ENCODE measurements around the gene TGFBRAP1. TPM values are rescaled to one million over a fixed set of nuclear protein-coding genes. Genes with fewer than 3 reads are reported as not detected.

TGFBRAP1 gene, protein sequence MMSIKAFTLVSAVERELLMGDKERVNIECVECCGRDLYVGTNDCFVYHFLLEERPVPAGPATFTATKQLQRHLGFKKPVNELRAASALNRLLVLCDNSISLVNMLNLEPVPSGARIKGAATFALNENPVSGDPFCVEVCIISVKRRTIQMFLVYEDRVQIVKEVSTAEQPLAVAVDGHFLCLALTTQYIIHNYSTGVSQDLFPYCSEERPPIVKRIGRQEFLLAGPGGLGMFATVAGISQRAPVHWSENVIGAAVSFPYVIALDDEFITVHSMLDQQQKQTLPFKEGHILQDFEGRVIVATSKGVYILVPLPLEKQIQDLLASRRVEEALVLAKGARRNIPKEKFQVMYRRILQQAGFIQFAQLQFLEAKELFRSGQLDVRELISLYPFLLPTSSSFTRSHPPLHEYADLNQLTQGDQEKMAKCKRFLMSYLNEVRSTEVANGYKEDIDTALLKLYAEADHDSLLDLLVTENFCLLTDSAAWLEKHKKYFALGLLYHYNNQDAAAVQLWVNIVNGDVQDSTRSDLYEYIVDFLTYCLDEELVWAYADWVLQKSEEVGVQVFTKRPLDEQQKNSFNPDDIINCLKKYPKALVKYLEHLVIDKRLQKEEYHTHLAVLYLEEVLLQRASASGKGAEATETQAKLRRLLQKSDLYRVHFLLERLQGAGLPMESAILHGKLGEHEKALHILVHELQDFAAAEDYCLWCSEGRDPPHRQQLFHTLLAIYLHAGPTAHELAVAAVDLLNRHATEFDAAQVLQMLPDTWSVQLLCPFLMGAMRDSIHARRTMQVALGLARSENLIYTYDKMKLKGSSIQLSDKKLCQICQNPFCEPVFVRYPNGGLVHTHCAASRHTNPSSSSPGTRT
- 10 to 100 TPM; 13.8 to 21.5 TPM for total RNA-seq

DNA sequence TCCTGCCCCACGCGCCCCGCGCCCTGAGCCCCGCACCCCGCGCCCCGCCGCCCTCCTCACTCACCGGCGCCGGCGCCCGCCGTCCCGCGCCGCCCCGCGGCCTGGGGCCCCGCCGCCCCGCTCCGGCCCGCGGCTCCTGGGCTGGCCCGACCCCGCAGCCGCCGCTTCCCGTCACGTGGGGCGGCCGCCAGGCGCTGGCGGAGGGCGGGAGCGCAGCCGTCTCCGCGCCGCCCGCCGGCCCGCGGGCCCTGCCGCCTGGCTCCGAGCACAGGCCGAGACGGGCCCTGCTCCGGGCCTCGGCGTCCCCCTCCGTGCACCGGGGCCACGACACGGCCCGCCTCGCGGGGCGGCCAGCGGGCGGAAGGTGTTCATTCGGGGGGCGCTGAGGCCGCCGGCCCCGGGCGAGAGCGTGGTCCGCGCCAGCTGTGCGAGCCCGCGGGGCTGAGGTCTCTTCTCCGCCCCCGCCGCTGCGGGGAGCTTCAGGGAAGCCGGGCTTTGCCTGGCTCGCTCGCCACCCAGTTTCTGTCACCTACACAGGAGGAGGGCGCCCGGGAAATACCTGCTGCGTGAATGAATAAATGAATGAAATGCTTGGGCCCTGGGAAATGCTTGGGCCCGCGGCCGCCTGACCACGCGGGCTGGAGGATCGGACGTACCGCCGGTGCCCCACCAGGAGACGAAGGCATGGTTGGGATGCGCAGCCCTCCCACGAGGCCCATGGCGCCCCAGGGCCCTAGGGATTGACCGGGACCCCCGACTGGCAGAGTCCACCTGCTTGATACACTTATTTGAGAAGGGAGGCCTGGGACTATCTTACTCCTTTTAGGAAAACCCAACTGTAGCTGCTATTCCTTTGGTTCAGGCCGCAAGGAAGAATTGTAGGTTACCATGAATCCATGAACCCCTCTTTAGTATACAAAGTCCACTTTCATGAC lies at the start of gene TGFBRAP1:
Gene TGFBRAP1, minus strand, starts transcription at position 175 of the 935 bp plus-strand sequence. CDS start 21,434 bp downstream, outside the sequence.
- DNase-seq (peak; percentile 68 to 76), ATAC-seq (replicated peaks in 1 of 2) (peak; percentile 91 to 95)
- H3K27ac Mint-ChIP-seq, result peak within 1 kb of the TSS; percentile 96
- peaks cover 51% of the 10 kb centered on the region for H3K4me1 Mint-ChIP-seq (ENCODE audit: low read depth)
- no peaks in the 10 kb centered on the region for H3K9me3 Mint-ChIP-seq
- H3K36me3 Mint-ChIP-seq (ENCODE audit: insufficient read depth in 2 of 2), result peaks cover 0 to 2% of the 10 kb centered on the region in 2 donors
- peak within 1 kb of the TSS; percentile 91 to 98 for H3K4me3 Mint-ChIP-seq
- no peaks in the 10 kb centered on the region for H3K27me3 Mint-ChIP-seq (ENCODE audit: low read depth)

DNA sequence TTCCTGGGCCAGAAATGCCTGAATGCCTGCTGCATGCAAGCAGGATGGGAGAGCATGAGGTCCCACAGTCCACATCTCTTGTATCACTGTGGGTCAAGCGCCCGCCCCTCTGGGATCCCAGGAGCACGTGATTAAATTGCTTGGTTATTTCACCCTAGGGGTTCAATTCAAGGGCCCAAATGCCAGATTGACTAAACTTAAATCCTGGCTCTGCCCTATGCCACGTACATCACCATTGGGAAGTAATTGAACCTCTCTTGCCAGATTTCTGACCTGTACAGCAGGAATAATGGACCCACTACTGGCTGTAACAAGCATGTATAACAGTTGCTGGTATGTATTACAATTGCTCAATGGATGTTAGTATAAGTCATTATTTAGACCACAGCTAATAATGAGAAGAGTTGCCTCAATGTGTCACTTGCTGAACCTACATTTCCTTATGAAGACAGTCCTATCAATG lies 49.4 kb upstream of the TGFBRAP1 start:
- H3K27me3 Mint-ChIP-seq (ENCODE audit: low read depth), result no peaks in the 10 kb centered on the region
- no peaks in the 10 kb centered on the region for H3K9me3 Mint-ChIP-seq
- H3K4me1 Mint-ChIP-seq (ENCODE audit: low read depth), result peaks cover 4% of the 10 kb centered on the region
- no peak overlapping the region for H3K4me3 Mint-ChIP-seq
- no peak overlapping the region for H3K27ac Mint-ChIP-seq
- H3K36me3 Mint-ChIP-seq (ENCODE audit: insufficient read depth in 2 of 2), result no peaks in the 10 kb centered on the region
- DNase-seq, result no peak
- no peak for ATAC-seq (replicated peaks in 1 of 2)

DNA sequence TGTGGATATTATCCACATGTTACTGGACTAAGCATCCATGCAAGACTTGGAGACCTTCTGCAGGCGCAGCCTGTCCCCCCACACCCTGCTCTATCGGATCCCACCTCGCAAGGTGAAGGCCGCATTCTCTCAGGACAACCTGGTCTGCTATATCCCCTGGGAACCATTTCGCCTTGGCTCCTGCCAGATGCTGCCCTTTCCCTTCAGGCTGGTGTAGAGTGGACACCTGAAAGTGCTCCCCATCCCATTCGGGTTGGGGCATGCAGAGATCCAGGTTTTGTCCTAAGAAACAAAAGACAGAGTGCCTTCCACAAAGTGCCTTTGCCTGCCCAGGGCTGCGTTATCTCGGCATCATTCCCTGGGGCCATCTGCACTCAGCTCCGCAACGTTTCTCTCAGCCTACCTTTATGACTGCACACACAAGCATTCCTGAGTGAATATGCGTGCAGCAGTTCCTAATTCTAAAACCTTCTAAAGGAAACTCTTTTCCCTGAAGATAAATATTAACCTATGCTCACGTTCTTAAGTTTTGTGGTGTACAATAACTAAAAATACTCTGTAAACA lies 48.8 kb upstream of the TGFBRAP1 start:
- no peaks in the 10 kb centered on the region for H3K27me3 Mint-ChIP-seq (ENCODE audit: low read depth)
- H3K4me3 Mint-ChIP-seq, result no peak overlapping the region
- no peaks in the 10 kb centered on the region for H3K36me3 Mint-ChIP-seq (ENCODE audit: insufficient read depth in 2 of 2)
- ATAC-seq (replicated peaks in 1 of 2), result no peak
- peaks cover 10% of the 10 kb centered on the region for H3K4me1 Mint-ChIP-seq (ENCODE audit: low read depth)
- H3K9me3 Mint-ChIP-seq, result no peaks in the 10 kb centered on the region
- no peak overlapping the region for H3K27ac Mint-ChIP-seq
- no peak for DNase-seq

DNA sequence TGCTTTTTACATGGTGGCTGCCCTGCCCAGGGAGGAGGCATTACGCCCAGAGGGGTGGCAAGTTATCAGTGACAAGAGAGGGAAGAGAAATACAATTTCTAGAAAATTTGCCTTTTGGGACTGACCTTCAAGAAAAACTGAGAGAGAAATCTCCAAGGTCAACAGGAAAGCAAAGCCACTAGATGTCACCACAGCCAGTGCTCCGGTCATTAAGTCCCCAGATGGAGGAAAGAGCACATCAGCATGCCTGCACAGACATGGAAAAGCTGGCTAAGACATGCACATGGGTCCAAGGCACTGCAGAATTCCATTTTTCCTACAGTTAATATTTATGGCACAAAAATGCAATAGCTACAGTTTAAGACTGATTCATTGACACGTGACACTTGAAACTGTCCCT lies 48.3 kb upstream of the TGFBRAP1 start:
- ATAC-seq (replicated peaks in 1 of 2) (no peak), DNase-seq (no peak)
- Mint-ChIP-seq H3K36me3 (ENCODE audit: insufficient read depth in 2 of 2) (peaks cover 0 to under 1% of the 10 kb centered on the region in 2 donors), H3K9me3 (no peaks in the 10 kb centered on the region), H3K4me1 (ENCODE audit: low read depth) (peaks cover 10% of the 10 kb centered on the region), H3K27ac (no peak overlapping the region), H3K4me3 (no peak overlapping the region), H3K27me3 (ENCODE audit: low read depth) (no peaks in the 10 kb centered on the region)

DNA sequence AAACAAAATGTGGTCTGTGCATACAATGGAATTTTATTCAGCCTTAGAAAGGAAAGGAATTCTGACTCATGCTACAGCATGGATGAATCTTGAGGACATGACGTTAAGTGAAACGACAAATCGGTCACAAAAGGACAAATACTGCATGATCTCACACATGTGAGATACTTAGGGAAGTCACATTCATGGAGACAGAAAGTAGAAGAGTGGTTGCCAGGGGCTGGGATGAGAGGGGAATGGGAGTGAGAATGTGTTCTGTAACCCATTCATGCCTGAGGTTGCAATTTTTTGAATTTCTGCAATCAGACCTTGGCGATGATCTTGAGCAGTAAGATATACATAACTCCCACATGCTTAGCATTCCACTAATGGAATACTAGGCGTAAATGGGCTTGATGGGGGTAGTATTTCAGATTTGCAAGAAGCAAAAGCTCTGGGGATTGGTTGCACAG lies 47.3 kb upstream of the TGFBRAP1 start:
- H3K4me3 Mint-ChIP-seq, result no peak overlapping the region
- peaks cover 0 to 2% of the 10 kb centered on the region in 2 donors for H3K36me3 Mint-ChIP-seq (ENCODE audit: insufficient read depth in 2 of 2)
- H3K27me3 Mint-ChIP-seq (ENCODE audit: low read depth), result no peaks in the 10 kb centered on the region
- H3K4me1 Mint-ChIP-seq (ENCODE audit: low read depth), result peaks cover 10% of the 10 kb centered on the region
- ATAC-seq (replicated peaks in 1 of 2) (no peak), DNase-seq (no peak)
- no peaks in the 10 kb centered on the region for H3K9me3 Mint-ChIP-seq
- H3K27ac Mint-ChIP-seq, result no peak overlapping the region

- peaks cover 0 to 2% of the 10 kb centered on the region in 2 donors for H3K36me3 Mint-ChIP-seq (ENCODE audit: insufficient read depth in 2 of 2)
- H3K4me1 Mint-ChIP-seq (ENCODE audit: low read depth), result peaks cover 10% of the 10 kb centered on the region
- DNase-seq (no peak), ATAC-seq (replicated peaks in 1 of 2) (no peak)
- H3K27me3 Mint-ChIP-seq (ENCODE audit: low read depth), result no peaks in the 10 kb centered on the region
- no peak overlapping the region for H3K4me3 Mint-ChIP-seq
- H3K9me3 Mint-ChIP-seq, result no peaks in the 10 kb centered on the region
- no peak overlapping the region for H3K27ac Mint-ChIP-seq
Measured at GRCh38 chr2:105376010-105376409, 46.5 kb upstream of the TGFBRAP1 start.

GRCh38 chr2:105375001-105375561 lies 45.5 kb upstream of the TGFBRAP1 start:
- H3K27ac Mint-ChIP-seq, result no peak overlapping the region
- H3K4me1 Mint-ChIP-seq (ENCODE audit: low read depth), result peaks cover 15% of the 10 kb centered on the region
- no peaks in the 10 kb centered on the region for H3K9me3 Mint-ChIP-seq
- no peak overlapping the region for H3K4me3 Mint-ChIP-seq
- H3K36me3 Mint-ChIP-seq (ENCODE audit: insufficient read depth in 2 of 2), result peaks cover 0 to 2% of the 10 kb centered on the region in 2 donors
- no peaks in the 10 kb centered on the region for H3K27me3 Mint-ChIP-seq (ENCODE audit: low read depth)
- no peak for DNase-seq
- no peak for ATAC-seq (replicated peaks in 1 of 2)

DNA sequence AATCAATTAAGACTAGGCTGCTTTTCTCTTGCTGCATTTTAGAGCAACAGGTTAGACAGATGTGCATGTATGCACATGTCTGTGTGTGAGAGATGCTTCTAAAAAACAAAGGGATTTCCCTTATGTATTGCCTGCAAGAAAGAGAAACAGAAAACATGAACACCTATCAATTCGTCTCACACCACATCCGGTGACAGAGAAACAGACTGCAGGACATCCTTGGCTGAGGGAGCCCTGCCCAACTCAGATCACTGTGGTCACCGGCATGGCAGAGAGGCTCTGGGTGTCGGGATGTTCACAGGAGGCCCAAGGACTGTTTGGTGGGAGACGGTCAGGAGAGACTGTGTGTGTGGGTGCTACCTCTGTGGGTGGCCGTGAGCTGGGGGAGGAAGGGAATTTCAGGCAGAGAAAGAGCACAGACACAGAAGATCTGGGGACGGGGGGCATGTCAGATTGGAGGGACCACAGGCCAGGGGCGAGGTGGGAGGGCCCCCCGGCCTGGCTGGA lies 44.4 kb upstream of the TGFBRAP1 start:
- Mint-ChIP-seq H3K27me3 (ENCODE audit: low read depth) (no peaks in the 10 kb centered on the region), H3K27ac (peak overlapping the region; percentile 92), H3K36me3 (ENCODE audit: insufficient read depth in 2 of 2) (peaks cover 0 to 2% of the 10 kb centered on the region in 2 donors), H3K4me1 (ENCODE audit: low read depth) (peaks cover 21% of the 10 kb centered on the region), H3K4me3 (peak overlapping the region; percentile 72 to 78), H3K9me3 (no peaks in the 10 kb centered on the region)
- peak; percentile 10 to 42 for DNase-seq
- peak; percentile 46 to 75 for ATAC-seq (replicated peaks in 1 of 2)

- no peak overlapping the region for H3K27ac Mint-ChIP-seq
- DNase-seq, result no peak
- H3K9me3 Mint-ChIP-seq, result no peaks in the 10 kb centered on the region
- no peaks in the 10 kb centered on the region for H3K27me3 Mint-ChIP-seq (ENCODE audit: low read depth)
- peak overlapping the region in 1 of 2 donors; percentile 78 for H3K4me3 Mint-ChIP-seq
- H3K36me3 Mint-ChIP-seq (ENCODE audit: insufficient read depth in 2 of 2), result peaks cover 0 to 2% of the 10 kb centered on the region in 2 donors
- no peak for ATAC-seq (replicated peaks in 1 of 2)
- peaks cover 21% of the 10 kb centered on the region for H3K4me1 Mint-ChIP-seq (ENCODE audit: low read depth)
Measured at GRCh38 chr2:105373344-105373781, 43.8 kb upstream of the TGFBRAP1 start.

- peaks cover 21% of the 10 kb centered on the region for H3K4me1 Mint-ChIP-seq (ENCODE audit: low read depth)
- H3K27me3 Mint-ChIP-seq (ENCODE audit: low read depth), result no peaks in the 10 kb centered on the region
- DNase-seq, result no peak
- H3K36me3 Mint-ChIP-seq (ENCODE audit: insufficient read depth in 2 of 2), result peaks cover 0 to 2% of the 10 kb centered on the region in 2 donors
- no peaks in the 10 kb centered on the region for H3K9me3 Mint-ChIP-seq
- no peak overlapping the region for H3K4me3 Mint-ChIP-seq
- no peak for ATAC-seq (replicated peaks in 1 of 2)
- H3K27ac Mint-ChIP-seq, result no peak overlapping the region
Measured at GRCh38 chr2:105371810-105372209, 42.3 kb upstream of the TGFBRAP1 start.

DNA sequence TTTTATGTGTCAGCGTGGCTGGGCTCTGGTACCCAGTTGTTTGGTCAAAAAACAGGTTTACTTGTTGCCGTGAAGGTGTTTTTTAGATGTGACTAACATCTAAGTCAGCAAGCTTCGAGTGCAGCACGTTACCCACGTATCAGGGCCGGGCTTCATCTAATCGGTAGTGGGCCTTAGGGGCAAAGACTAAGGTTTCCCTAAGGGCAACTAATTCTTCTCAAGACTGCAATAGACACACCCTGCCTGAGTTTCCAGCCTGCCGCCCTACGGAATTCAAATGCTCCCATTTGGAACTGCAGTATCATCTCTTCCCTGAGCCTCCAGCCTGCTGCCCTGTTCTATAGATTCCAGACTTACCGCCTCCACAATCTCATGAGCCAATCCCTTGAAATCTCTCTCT lies 41.6 kb upstream of the TGFBRAP1 start:
- H3K9me3 Mint-ChIP-seq, result no peaks in the 10 kb centered on the region
- no peak for ATAC-seq (replicated peaks in 1 of 2)

More for the DNA sequence above, 41.6 kb upstream of the TGFBRAP1 start:
- H3K4me3 Mint-ChIP-seq, result no peak overlapping the region
- no peak overlapping the region for H3K27ac Mint-ChIP-seq
- DNase-seq, result no peak
- H3K36me3 Mint-ChIP-seq (ENCODE audit: insufficient read depth in 2 of 2), result peaks cover 0 to 2% of the 10 kb centered on the region in 2 donors
- H3K4me1 Mint-ChIP-seq (ENCODE audit: low read depth), result peaks cover 21% of the 10 kb centered on the region
- no peaks in the 10 kb centered on the region for H3K27me3 Mint-ChIP-seq (ENCODE audit: low read depth)

All from activated T-cell treated with anti-CD3 and anti-CD28 coated beads, Interleukin-2, amount 50 U/mL, for 72 hours (primary cell).